IMR-90 (cell line): ENCODE measurements around the gene NT5C. TPM values are rescaled to one million over a fixed set of nuclear protein-coding genes. Genes with fewer than 3 reads are reported as not detected.

Experiments
- ATAC-seq: fragments of 200-7000 bp; cut with Tn5 transposase; 2 replicates; pipeline ENCODE4 v1.9.1; 2020; ENCODE audit warnings: low read depth, mild to moderate bottlenecking, moderate library complexity
- BruUV-seq: library from RNA; stranded (reverse); fragments of 400-500 nt; replicated peaks from 2 replicates; lab custom pipeline; 2021; lab: Mats Ljungman, UMichigan
- CTCF ChIA-PET: fragments of 300-600 bp; formaldehyde crosslinking; extraction: SDS; loops from one replicate; lab custom pipeline; 2021; ENCODE audit warnings: antibody characterized with exemption; lab: Yijun Ruan, JAX
- POLR2A ChIA-PET: fragments of 300-600 bp; sonication (Branson Sonifier 250); formaldehyde crosslinking; loops from one replicate; lab custom pipeline; 2022; ENCODE audit warnings: antibody characterized with exemption; ENCODE audit not compliant: unreplicated experiment; lab: Charles Lee
- DNase-seq: peaks from one replicate; pipeline ENCODE4 v3.0.0; 2013
- H2AFZ ChIP-seq: replicated peaks from 2 replicates; pipeline ENCODE3; 2013; ENCODE audit warnings: low read length, mild to moderate bottlenecking; ENCODE audit not compliant: poor library complexity
- H2AK5ac ChIP-seq: 2 replicates; pipeline ENCODE4 v1.6.1; 2013; ENCODE audit warnings: low read depth, low read length, inconsistent platforms
- H2AK9ac ChIP-seq: replicated peaks from 2 replicates; pipeline ENCODE3; 2013; ENCODE audit warnings: mild to moderate bottlenecking, low read depth, low read length, moderate library complexity; ENCODE audit not compliant: poor library complexity
- H2BK120ac ChIP-seq: 2 replicates; pipeline ENCODE4 v1.6.1; 2013; ENCODE audit warnings: low read depth, low read length, inconsistent platforms
- H2BK15ac ChIP-seq: 3 replicates; pipeline ENCODE4 v1.6.1; 2013; ENCODE audit warnings: low read depth, low read length, inconsistent platforms
- H2BK20ac ChIP-seq: 2 replicates; pipeline ENCODE4 v1.6.1; 2013; ENCODE audit warnings: low read depth, mild to moderate bottlenecking, inconsistent platforms, low read length, moderate library complexity
- H2BK5ac ChIP-seq: 2 replicates; pipeline ENCODE4 v1.6.1; 2013; ENCODE audit warnings: mild to moderate bottlenecking, low read depth, low read length, inconsistent platforms; ENCODE audit not compliant: poor library complexity, severe bottlenecking
- H3K14ac ChIP-seq: replicated peaks from 2 replicates; pipeline ENCODE4 v1.6.1; 2013; ENCODE audit warnings: low read depth, low read length, inconsistent platforms
- H3K18ac ChIP-seq: 2 replicates; pipeline ENCODE4 v1.6.1; 2013; ENCODE audit warnings: low read depth, low read length, control low read depth
- H3K23ac ChIP-seq: 2 replicates; pipeline ENCODE4 v1.6.1; 2013; ENCODE audit warnings: low read depth, low read length, inconsistent platforms
- H3K27ac ChIP-seq: 2 replicates; pipeline ENCODE4 v1.5.1; 2013; ENCODE audit warnings: mild to moderate bottlenecking, control low read depth, low read length; ENCODE audit not compliant: insufficient read depth
- H3K27me3 ChIP-seq: 2 replicates; pipeline ENCODE4 v1.6.1; 2013; ENCODE audit warnings: low read length; ENCODE audit not compliant: control insufficient read depth, insufficient read depth
- H3K36me3 ChIP-seq: 2 replicates; pipeline ENCODE4 v1.6.1; 2013; ENCODE audit warnings: low read length, mixed read lengths; ENCODE audit not compliant: control insufficient read depth, insufficient read depth
- H3K4ac ChIP-seq: 2 replicates; pipeline ENCODE4 v1.6.1; 2013; ENCODE audit warnings: low read depth, low read length, inconsistent platforms
- H3K4me1 ChIP-seq: 2 replicates; pipeline ENCODE4 v1.6.1; 2013; ENCODE audit warnings: low read length, mixed read lengths; ENCODE audit not compliant: control insufficient read depth, insufficient read depth
- H3K4me2 ChIP-seq: 2 replicates; pipeline ENCODE4 v1.6.1; 2013; ENCODE audit warnings: low read depth, mild to moderate bottlenecking, control low read depth, low read length, moderate library complexity
- H3K4me3 ChIP-seq: 2 replicates; pipeline ENCODE4 v1.5.1; 2013; ENCODE audit warnings: low read depth, mild to moderate bottlenecking, control low read depth, low read length, moderate library complexity; ENCODE audit not compliant: insufficient read depth
- H3K56ac ChIP-seq: 2 replicates; pipeline ENCODE4 v1.6.1; 2013; ENCODE audit warnings: low read length, inconsistent platforms; ENCODE audit not compliant: insufficient read depth; ENCODE audit errors: extremely low read depth
- H3K79me1 ChIP-seq, 2 experiments: 2 replicates each; pipeline ENCODE4 v1.6.1; 2013; ENCODE audit warnings: low read length in 2 of 2, inconsistent platforms in 1 of 2, low read depth in 1 of 2
- H3K9ac ChIP-seq: 2 replicates; pipeline ENCODE4 v1.6.1; 2013; ENCODE audit warnings: low read depth, low read length, control low read depth
- H3K9me1 ChIP-seq: 2 replicates; pipeline ENCODE4 v1.6.1; 2013; ENCODE audit warnings: low read length, inconsistent platforms; ENCODE audit not compliant: insufficient read depth
- H3K9me3 ChIP-seq: 2 replicates; pipeline ENCODE4 v1.6.1; 2013; ENCODE audit warnings: low read length; ENCODE audit not compliant: control insufficient read depth, insufficient read depth
- H4K20me1 ChIP-seq: 2 replicates; pipeline ENCODE4 v1.6.1; 2013; ENCODE audit warnings: low read length, inconsistent platforms; ENCODE audit not compliant: insufficient read depth
- H4K5ac ChIP-seq: 2 replicates; pipeline ENCODE4 v1.6.1; 2013; ENCODE audit warnings: mild to moderate bottlenecking, low read depth, low read length, control low read depth
- H4K8ac ChIP-seq, 2 experiments: 2 replicates each; pipeline ENCODE4 v1.6.1; 2013; ENCODE audit warnings: low read depth in 2 of 2, low read length in 2 of 2, control low read depth in 1 of 2, inconsistent platforms in 1 of 2
- H4K91ac ChIP-seq: 2 replicates; pipeline ENCODE4 v1.6.1; 2013; ENCODE audit warnings: low read depth, low read length, inconsistent platforms; ENCODE audit not compliant: insufficient read depth
- BHLHE40 ChIP-seq: fragments of 150-350 bp; IDR thresholded peaks from 2 replicates; pipeline ENCODE4 v1.6.1; 2016; ENCODE audit warnings: mild to moderate bottlenecking, low read depth, low read length
- CEBPB ChIP-seq: IDR thresholded peaks from 2 replicates; pipeline ENCODE4 v1.6.1; 2012; ENCODE audit warnings: low read depth, low read length, improper control_type of control experiment
- CHD1 ChIP-seq: IDR thresholded peaks from 2 replicates; pipeline ENCODE4 v1.6.1; 2012; ENCODE audit warnings: low read depth, low read length, improper control_type of control experiment
- CTCF ChIP-seq: conservative IDR thresholded peaks from 2 replicates; pipeline ENCODE4 v1.5.1; 2012; ENCODE audit warnings: mild to moderate bottlenecking, low read depth, low read length, improper control_type of control experiment
- ELK1 ChIP-seq: fragments of 150-350 bp; IDR thresholded peaks from 2 replicates; pipeline ENCODE4 v1.6.1; 2016; ENCODE audit warnings: low read depth, mild to moderate bottlenecking, low read length, moderate library complexity, borderline replicate concordance
- MAFK ChIP-seq: IDR thresholded peaks from 2 replicates; pipeline ENCODE4 v1.6.1; 2012; ENCODE audit warnings: low read depth, low read length, improper control_type of control experiment
- MAZ ChIP-seq: IDR thresholded peaks from 2 replicates; pipeline ENCODE4 v1.6.1; 2012; ENCODE audit warnings: low read depth, mild to moderate bottlenecking, low read length, improper control_type of control experiment, moderate library complexity, borderline replicate concordance
- MXI1 ChIP-seq: IDR thresholded peaks from 2 replicates; pipeline ENCODE4 v1.6.1; 2012; ENCODE audit warnings: low read depth, mild to moderate bottlenecking, low read length, moderate library complexity, borderline replicate concordance
- NFE2L2 ChIP-seq: fragments of 150-350 bp; IDR thresholded peaks from 2 replicates; pipeline ENCODE4 v1.6.1; 2016; ENCODE audit warnings: low read depth, mild to moderate bottlenecking, low read length
- POLR2A ChIP-seq: IDR thresholded peaks from 2 replicates; pipeline ENCODE4 v1.6.1; 2012; ENCODE audit warnings: mild to moderate bottlenecking, low read depth, low read length
- RAD21 ChIP-seq: IDR thresholded peaks from 2 replicates; pipeline ENCODE4 v1.6.1; 2012; ENCODE audit warnings: low read length, improper control_type of control experiment
- RCOR1 ChIP-seq: IDR thresholded peaks from 2 replicates; pipeline ENCODE4 v1.6.1; 2012; ENCODE audit warnings: mild to moderate bottlenecking, low read length, improper control_type of control experiment; ENCODE audit not compliant: insufficient replicate concordance
- RFX5 ChIP-seq: IDR thresholded peaks from 2 replicates; pipeline ENCODE4 v1.8.0; 2012; ENCODE audit warnings: low read depth, mild to moderate bottlenecking, low read length, moderate library complexity
- SMC3 ChIP-seq: fragments of 150-350 bp; IDR thresholded peaks from 2 replicates; pipeline ENCODE4 v1.6.1; 2016; ENCODE audit warnings: low read depth, mild to moderate bottlenecking, antibody characterized with exemption, low read length, moderate library complexity
- USF2 ChIP-seq: fragments of 150-350 bp; IDR thresholded peaks from 2 replicates; pipeline ENCODE4 v1.6.1; 2017; ENCODE audit warnings: mild to moderate bottlenecking, antibody characterized with exemption, low read length, low read depth
- WGBS, 2 experiments: methylation state at CpG; one replicate each; pipeline versions ENCODE4 v1.1.5 to v1.1.7; 2013; ENCODE audit warnings: missing lambda C conversion rate in 2 of 2; ENCODE audit not compliant: insufficient read length in 1 of 2; ENCODE audit errors: extremely low coverage in 2 of 2; 5-methylcytosine and 5-hydroxymethylcytosine counted together
- dilution Hi-C: fragments of 300-500 bp; cut with HindIII; formaldehyde crosslinking; loops from one replicate; pipeline ENCODE4 v1.14.3; 2018; ENCODE audit warnings: low sequenced_read_pairs; ENCODE audit not compliant: unreplicated experiment
- in situ Hi-C: fragments of 300-500 bp; cut with MboI; formaldehyde crosslinking; loops from 3 replicates; pipeline ENCODE4 v1.14.3; 2019; ENCODE audit warnings: low sequenced_read_pairs, inconsistent platforms, mixed read lengths
- intact Hi-C: fragments of 100-400 bp; cut with micrococcal nuclease; formaldehyde crosslinking; loops from 2 replicates; pipeline ENCODE4 v1.10.0; 2022
- polyA plus RNA-seq, 3 experiments: library from polyadenylated mRNA; depleted of rRNA; stranded (reverse); fragments of >200 nt; gene quantifications; 2 replicates each; pipeline ENCODE4 v1.2.3, GENCODE V29; 2012; ENCODE audit warnings: low replicate concordance in 1 of 3
- total RNA-seq: library from RNA; depleted of rRNA; stranded (reverse); fragments of >200 nt; gene quantifications from 2 replicates; pipeline ENCODE4 v1.2.3, GENCODE V29; 2012

NT5C gene
- total and polyA plus RNA-seq, 2 of the 4 experiments (the other 2 are of a cell fraction) = 24.0 to 44.6 TPM

GRCh38 chr17:75144816-75145512 is 13.4 kb upstream of the NT5C start:
- intact Hi-C loops = no loop called here
- no peak overlapping the region for H2BK5ac ChIP-seq
- peaks cover 53% of the 10 kb centered on the region for H3K36me3 ChIP-seq
- no peak for TF ChIP-seq RFX5
- TF ChIP-seq MAZ = no peak
- TF ChIP-seq CTCF = no peak
- no peak for TF ChIP-seq MAFK
- no peak for TF ChIP-seq RAD21
- TF ChIP-seq SMC3 = no peak
- no peak for TF ChIP-seq BHLHE40
- no peak for TF ChIP-seq RCOR1
- TF ChIP-seq POLR2A = no peak
- no peak for TF ChIP-seq NFE2L2
- no peak for TF ChIP-seq MXI1
- TF ChIP-seq CHD1 = no peak
- TF ChIP-seq ELK1 = no peak
- TF ChIP-seq CEBPB = no peak
- no peak for TF ChIP-seq USF2

More at GRCh38 chr17:75144816-75145512, 13.4 kb upstream of the NT5C start:
- H4K8ac ChIP-seq = peak overlapping the region in 1 of 2 experiments; percentile 15; a peak in 1 of 4 replicates
- no peak for ATAC-seq
- no peaks in the 10 kb centered on the region for H3K27me3 ChIP-seq
- no peak overlapping the region for H3K18ac ChIP-seq
- in situ Hi-C loops = no loop called here
- H2AK5ac ChIP-seq = no peak overlapping the region
- no peak overlapping the region for H3K4me2 ChIP-seq
- H3K56ac ChIP-seq = no peak overlapping the region
- H3K9ac ChIP-seq = no peak overlapping the region
- BruUV-seq = no TSS peak
- H2AK9ac ChIP-seq = no peak overlapping the region
- H3K4me1 ChIP-seq = 0 out of 2 replicates have a peak, but pooled peaks cover 1% of the 10 kb centered on the region
- WGBS, 2 experiments = 100% methylated on average over 1 of the region's 11 CpGs; no CpG with 5 or more reads in 1 of the 2 experiments
- H4K20me1 ChIP-seq = peaks cover 11% of the 10 kb centered on the region
- no peak overlapping the region for H4K91ac ChIP-seq
- H4K5ac ChIP-seq = no peak overlapping the region
- H3K4me3 ChIP-seq = no peak overlapping the region
- H2BK120ac ChIP-seq = no peak overlapping the region
- H2BK20ac ChIP-seq = no peak overlapping the region
- no peaks in the 10 kb centered on the region for H3K9me3 ChIP-seq
- no peak for DNase-seq
- H3K14ac ChIP-seq = no peak overlapping the region
- H3K27ac ChIP-seq = no peak overlapping the region
- no peak overlapping the region for H2BK15ac ChIP-seq
- dilution Hi-C loops = no loop called here
- no peaks in the 10 kb centered on the region; the same call in 1 of the 2 replicates for H3K9me1 ChIP-seq
- POLR2A ChIA-PET = interaction anchor here (0.6 kb wide), 2 partner anchors 261 to 322 kb away, joined by 3 to 4 read pairs; no protein-coding TSS in a partner anchor
- CTCF ChIA-PET = no interaction called here
- no peak overlapping the region for H3K23ac ChIP-seq
- H3K4ac ChIP-seq = no peak overlapping the region
- no peak overlapping the region for H2AFZ ChIP-seq
- H3K79me1 ChIP-seq = peaks cover 49 to 73% of the 10 kb centered on the region in 2 experiments
